Stimulated activated naive CD8-positive, alpha-beta T cell treated with anti-CD3 and anti-CD28 coated beads, Interleukin-15, Interleukin-2, amounts not matched to agents 100 U/mL and 50 U/mL, for 24 hours (primary cell): Measurements from ENCODE around the gene IFFO2.
"Not testable (repeated sequence)": the region's sequence is repeated elsewhere in the genome, so short reads cannot be mapped to it uniquely, and the experiment has no call there.

Source experiments
- ATAC-seq: fragments of 150-1000 bp; cut with Tn5 transposase; one replicate; pipeline ENCODE4 v1.10.0; 2021
- DNase-seq: peaks from one replicate; pipeline ENCODE4 v3.0.0; 2021

Gene IFFO2

GRCh38 chr1:18874600-18874999, 81.9 kb downstream of the IFFO2 start:
- ATAC-seq (no peak), DNase-seq (no peak)

GRCh38 chr1:18874036-18874435, 82.4 kb downstream of the IFFO2 start:
- no peak for ATAC-seq

GRCh38 chr1:18872071-18872611, 84.3 kb downstream of the IFFO2 start:
- DNase-seq (no peak), ATAC-seq (no peak)

More at GRCh38 chr1:18874036-18874435, 82.4 kb downstream of the IFFO2 start:
- no peak for DNase-seq

- no peak for ATAC-seq
- DNase-seq, result no peak
Observed at GRCh38 chr1:18871401-18872070, 84.9 kb downstream of the IFFO2 start.

GRCh38 chr1:18870957-18871356, 85.5 kb downstream of the IFFO2 start:
- ATAC-seq, result no peak
- no peak for DNase-seq

- DNase-seq, ATAC-seq: not testable (repeated sequence)
Observed at GRCh38 chr1:18870595-18870865, 85.9 kb downstream of the IFFO2 start.

GRCh38 chr1:18869847-18870594, 86.5 kb downstream of the IFFO2 start:
- DNase-seq, result no peak
- no peak for ATAC-seq

- ATAC-seq (no peak), DNase-seq (no peak)
Observed at GRCh38 chr1:18868801-18869424, 87.6 kb downstream of the IFFO2 start.

- DNase-seq (no peak), ATAC-seq (no peak)
Observed at GRCh38 chr1:18868354-18868753, 88.1 kb downstream of the IFFO2 start.

- DNase-seq (no peak), ATAC-seq (no peak)
Observed at GRCh38 chr1:18866846-18867245, 89.6 kb downstream of the IFFO2 start.

- ATAC-seq (no peak), DNase-seq (no peak)
Observed at GRCh38 chr1:18866314-18866713, 90.2 kb downstream of the IFFO2 start.

- DNase-seq (no peak), ATAC-seq (no peak)
Observed at GRCh38 chr1:18865176-18865575, 91.3 kb downstream of the IFFO2 start.

GRCh38 chr1:18861590-18861989, 94.9 kb downstream of the IFFO2 start:
- ATAC-seq (no peak), DNase-seq (no peak)

- DNase-seq, result no peak
- ATAC-seq, result no peak
Observed at GRCh38 chr1:18861082-18861481, 95.4 kb downstream of the IFFO2 start.

GRCh38 chr1:18859560-18859959, 96.9 kb downstream of the IFFO2 start, which contains the start of gene TAS1R2:
TSS of gene TAS1R2 (minus strand) at chr1:18859660. CDS start at chr1:18859660, 0 bp downstream.
- no peak for ATAC-seq
- DNase-seq, result no peak

GRCh38 chr1:18858070-18858688, 98.3 kb downstream of the IFFO2 start:
- DNase-seq, result no peak
- no peak for ATAC-seq

GRCh38 chr1:18856435-18856834, 100.0 kb downstream of the IFFO2 start:
- ATAC-seq (no peak), DNase-seq (no peak)

GRCh38 chr1:18855573-18855972, 100.9 kb downstream of the IFFO2 start:
- no peak for DNase-seq

GRCh38 chr1:18854331-18855025, 102.0 kb downstream of the IFFO2 start:
- ATAC-seq, result no peak

More at GRCh38 chr1:18855573-18855972, 100.9 kb downstream of the IFFO2 start:
- ATAC-seq, result no peak

More at GRCh38 chr1:18854331-18855025, 102.0 kb downstream of the IFFO2 start:
- no peak for DNase-seq
